ENCODE measurements around the gene ZFPM1. TPM values are rescaled to one million over a fixed set of nuclear protein-coding genes. Genes with fewer than 3 reads are reported as not detected.

ZFPM1 gene
- total RNA-seq, 6 experiments from 2014 or later: 4.5 to 6.4 (median 5.1) TPM

DNA sequence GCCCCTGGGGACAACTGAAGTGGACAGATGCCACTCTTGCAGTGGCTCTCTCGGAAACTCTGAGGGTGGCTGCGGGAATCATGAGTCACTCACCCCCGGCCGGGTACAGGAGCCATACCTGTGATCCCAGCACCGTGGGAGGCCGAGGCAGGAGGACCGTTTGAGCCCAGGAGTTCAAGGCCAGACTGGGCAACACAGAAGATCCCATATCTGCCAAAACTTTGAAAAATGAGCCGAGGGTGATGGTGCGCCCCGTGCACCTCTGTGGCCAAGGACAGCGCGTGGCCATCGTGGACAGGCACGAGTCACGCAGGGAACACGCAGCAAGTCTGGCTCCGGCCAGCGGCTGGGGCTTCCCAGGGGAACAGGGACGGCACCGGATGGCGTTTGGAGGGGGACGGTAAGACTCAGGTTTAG, 75.8 kb downstream of the ZFPM1 start:
- Mint-ChIP-seq H3K27ac (no peak overlapping the region), H3K4me1 (ENCODE audit: low read depth) (no peaks in the 10 kb centered on the region)

DNA sequence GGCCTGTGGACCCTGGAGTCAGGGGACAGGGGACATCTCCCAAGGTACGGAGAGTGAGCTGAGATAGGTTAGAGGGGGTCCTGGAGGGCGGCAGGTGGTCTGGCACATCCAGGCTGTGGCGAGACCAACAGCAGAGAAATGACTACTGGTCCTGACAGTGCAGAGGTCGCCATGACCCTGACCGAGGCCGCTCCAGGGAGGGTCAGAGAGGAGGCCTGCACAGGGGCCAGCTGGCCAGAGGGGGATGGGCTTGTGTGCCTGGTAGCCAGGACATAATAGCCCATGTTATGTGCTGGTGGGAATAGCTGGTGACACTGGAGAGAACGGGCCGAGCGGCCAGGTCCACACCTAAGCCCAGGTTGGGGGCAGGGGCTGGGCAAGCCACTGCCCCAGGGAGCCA, 76.5 kb downstream of the ZFPM1 start:
- Mint-ChIP-seq H3K9me3 (no peaks in the 10 kb centered on the region), H3K27me3 (ENCODE audit: insufficient read depth) (no peaks in the 10 kb centered on the region), H3K4me1 (ENCODE audit: low read depth) (no peaks in the 10 kb centered on the region), H3K4me3 (no peak overlapping the region), H3K36me3 (ENCODE audit: low read depth) (no peaks in the 10 kb centered on the region; the same call in 1 of the 2 replicates), H3K27ac (no peak overlapping the region)
- TF ChIP-seq, protein P1, sequence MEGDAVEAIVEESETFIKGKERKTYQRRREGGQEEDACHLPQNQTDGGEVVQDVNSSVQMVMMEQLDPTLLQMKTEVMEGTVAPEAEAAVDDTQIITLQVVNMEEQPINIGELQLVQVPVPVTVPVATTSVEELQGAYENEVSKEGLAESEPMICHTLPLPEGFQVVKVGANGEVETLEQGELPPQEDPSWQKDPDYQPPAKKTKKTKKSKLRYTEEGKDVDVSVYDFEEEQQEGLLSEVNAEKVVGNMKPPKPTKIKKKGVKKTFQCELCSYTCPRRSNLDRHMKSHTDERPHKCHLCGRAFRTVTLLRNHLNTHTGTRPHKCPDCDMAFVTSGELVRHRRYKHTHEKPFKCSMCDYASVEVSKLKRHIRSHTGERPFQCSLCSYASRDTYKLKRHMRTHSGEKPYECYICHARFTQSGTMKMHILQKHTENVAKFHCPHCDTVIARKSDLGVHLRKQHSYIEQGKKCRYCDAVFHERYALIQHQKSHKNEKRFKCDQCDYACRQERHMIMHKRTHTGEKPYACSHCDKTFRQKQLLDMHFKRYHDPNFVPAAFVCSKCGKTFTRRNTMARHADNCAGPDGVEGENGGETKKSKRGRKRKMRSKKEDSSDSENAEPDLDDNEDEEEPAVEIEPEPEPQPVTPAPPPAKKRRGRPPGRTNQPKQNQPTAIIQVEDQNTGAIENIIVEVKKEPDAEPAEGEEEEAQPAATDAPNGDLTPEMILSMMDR (IDR thresholded peaks at IDR 0.05): no peak
- DNase-seq: no peak

More for the DNA sequence above, 75.8 kb downstream of the ZFPM1 start:
- no peak for DNase-seq
- TF ChIP-seq, protein P1 (IDR thresholded peaks at IDR 0.05): no peak
- no peak overlapping the region; the same call in 1 of the 2 replicates for H3K4me3 Mint-ChIP-seq
- no peaks in the 10 kb centered on the region for H3K27me3 Mint-ChIP-seq (ENCODE audit: insufficient read depth)
- no peaks in the 10 kb centered on the region for H3K9me3 Mint-ChIP-seq
- H3K36me3 Mint-ChIP-seq (ENCODE audit: low read depth): no peaks in the 10 kb centered on the region

DNA sequence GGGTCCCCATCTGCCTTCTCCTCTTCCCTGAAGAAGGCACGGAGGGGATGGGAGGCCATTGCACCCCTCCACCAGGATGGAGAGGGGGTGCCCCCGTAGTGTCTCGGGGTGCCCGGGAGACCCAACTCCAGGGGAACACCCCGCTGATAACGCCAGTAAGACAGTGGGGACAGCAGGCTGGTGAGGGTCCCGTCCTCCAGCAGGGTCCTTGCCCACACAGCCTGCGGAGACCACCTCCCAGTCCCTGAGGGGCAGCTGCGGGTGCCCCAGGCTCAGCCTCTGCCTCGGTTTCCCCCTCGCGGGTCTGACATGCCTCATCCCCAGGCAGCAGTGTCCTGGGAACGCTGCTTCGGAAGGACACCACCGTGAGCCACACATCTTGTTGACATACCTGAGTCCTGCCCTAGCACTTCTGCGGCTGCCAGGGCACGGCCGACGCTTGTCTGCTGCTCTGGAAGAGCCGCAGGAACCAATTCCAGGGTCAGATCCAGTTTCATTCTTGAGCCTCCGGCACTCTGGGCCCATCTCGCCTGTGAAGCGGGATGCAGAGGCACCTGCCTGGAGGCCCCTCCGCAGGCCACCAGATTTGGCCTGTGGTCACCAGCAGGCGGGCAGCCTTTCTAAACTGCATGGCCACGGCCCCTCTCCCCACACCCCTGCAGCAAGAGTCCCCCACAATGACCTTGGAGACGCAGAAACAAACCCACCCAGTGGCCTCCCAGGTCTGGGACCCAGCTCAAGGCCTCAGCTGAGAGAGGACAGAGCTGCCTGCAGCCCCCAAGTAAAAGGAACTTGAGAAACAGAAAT, 77.2 kb downstream of the ZFPM1 start:
- Mint-ChIP-seq H3K27me3 (ENCODE audit: insufficient read depth) (peaks cover 2% of the 10 kb centered on the region; the same call in 1 of the 2 replicates), H3K4me3 (no peak overlapping the region), H3K36me3 (ENCODE audit: low read depth) (no peaks in the 10 kb centered on the region; the same call in 1 of the 2 replicates)

DNA sequence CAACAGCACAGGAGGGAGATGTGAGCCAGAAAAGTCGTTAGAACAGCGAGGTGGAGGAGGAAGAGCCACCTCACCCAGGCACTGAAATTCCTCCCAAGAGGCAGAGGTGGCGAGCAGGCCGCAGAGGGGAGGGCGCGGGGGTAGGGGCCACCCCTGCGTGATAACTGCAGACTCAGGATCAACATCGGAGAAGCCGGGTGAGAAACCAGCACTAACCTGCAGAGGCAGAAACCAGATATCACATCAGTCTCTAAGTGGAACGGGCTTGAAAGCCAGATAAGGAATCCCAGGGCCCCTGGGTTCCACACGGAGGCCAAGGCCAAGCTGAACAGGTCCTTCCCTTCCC, 77.8 kb downstream of the ZFPM1 start:
- no peak overlapping the region for H3K4me3 Mint-ChIP-seq
- H3K27ac Mint-ChIP-seq: no peak overlapping the region
- TF ChIP-seq, protein P1 (IDR thresholded peaks at IDR 0.05): no peak

More for the DNA sequence above, 77.2 kb downstream of the ZFPM1 start:
- no peak for DNase-seq
- Mint-ChIP-seq H3K9me3 (no peaks in the 10 kb centered on the region), H3K27ac (no peak overlapping the region), H3K4me1 (ENCODE audit: low read depth) (no peaks in the 10 kb centered on the region)
- TF ChIP-seq, protein P1 (IDR thresholded peaks at IDR 0.05): no peak

DNA sequence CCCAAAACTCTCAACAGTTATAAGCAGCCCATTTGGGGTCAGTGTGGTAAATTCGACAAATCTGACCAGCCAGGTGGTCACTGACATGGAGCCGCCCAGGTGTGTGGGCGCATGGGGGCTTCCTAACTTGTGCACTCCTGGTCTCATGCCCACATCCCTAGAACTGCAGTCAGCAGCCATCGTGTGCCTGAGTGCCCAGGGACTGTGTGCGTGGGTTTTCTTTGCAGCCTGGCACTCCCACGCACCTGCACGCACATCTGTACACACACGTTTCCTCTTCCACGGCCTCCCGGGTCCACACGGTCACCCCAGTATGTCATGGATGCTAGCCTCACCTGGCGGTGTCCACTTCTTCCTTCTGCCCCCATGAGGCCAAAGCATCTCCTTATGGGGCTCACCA, 78.3 kb downstream of the ZFPM1 start:
- Mint-ChIP-seq H3K4me1 (ENCODE audit: low read depth) (peaks cover 6% of the 10 kb centered on the region; the same call in 1 of the 2 replicates), H3K27ac (no peak overlapping the region), H3K27me3 (ENCODE audit: insufficient read depth) (peaks cover 2% of the 10 kb centered on the region; the same call in 1 of the 2 replicates), H3K4me3 (no peak overlapping the region), H3K36me3 (ENCODE audit: low read depth) (no peaks in the 10 kb centered on the region; the same call in 1 of the 2 replicates), H3K9me3 (no peaks in the 10 kb centered on the region)
- TF ChIP-seq, protein P1 (IDR thresholded peaks at IDR 0.05): no peak
- no peak for DNase-seq

More for the DNA sequence above, 77.8 kb downstream of the ZFPM1 start:
- Mint-ChIP-seq H3K4me1 (ENCODE audit: low read depth) (peaks cover 3% of the 10 kb centered on the region; the same call in 1 of the 2 replicates), H3K27me3 (ENCODE audit: insufficient read depth) (peaks cover 2% of the 10 kb centered on the region; the same call in 1 of the 2 replicates), H3K36me3 (ENCODE audit: low read depth) (no peaks in the 10 kb centered on the region; the same call in 1 of the 2 replicates), H3K9me3 (no peaks in the 10 kb centered on the region)
- no peak for DNase-seq
